Uterus (tissue), 2 donors: ENCODE data around the gene KLK12.

ENCODE experiments used
- POLR2A ChIP-seq, 2 donors: fragments of 450-650 bp; IDR thresholded peaks; one replicate each; pipeline ENCODE4 v1.6.1; 2016; ENCODE audit warnings: antibody characterized with exemption in 2 of 2, mild to moderate bottlenecking in 1 of 2, moderate library complexity in 1 of 2
- TF ChIP-seq, protein P1 (sequence below), 4 experiments: fragments of 200-600 bp in 2 of 4; fragments of 450-650 bp in 2 of 4; sonication (generic) in 2 of 4; IDR thresholded peaks; one replicate each; pipeline ENCODE4 v1.5.1; 2016 to 2019; ENCODE audit warnings: antibody characterized with exemption in 4 of 4, mild to moderate bottlenecking in 2 of 4, moderate library complexity in 1 of 4

DNA sequence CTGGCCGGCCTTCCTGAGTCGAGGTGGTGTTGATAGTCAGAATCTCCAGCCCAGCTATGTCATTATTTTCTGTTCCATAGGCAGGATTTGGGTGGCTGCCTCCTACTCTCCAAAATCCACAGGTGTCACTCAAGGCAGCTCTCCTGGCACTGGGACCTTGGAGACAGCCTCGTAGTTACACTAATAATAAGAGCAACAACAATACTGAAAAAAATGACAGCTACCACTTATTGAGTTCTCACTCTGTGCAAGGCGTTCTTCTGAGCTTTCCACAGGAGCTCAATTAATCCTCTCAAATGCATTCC, 12.2 kb upstream of the KLK12 start:
- TF ChIP-seq, protein P1, sequence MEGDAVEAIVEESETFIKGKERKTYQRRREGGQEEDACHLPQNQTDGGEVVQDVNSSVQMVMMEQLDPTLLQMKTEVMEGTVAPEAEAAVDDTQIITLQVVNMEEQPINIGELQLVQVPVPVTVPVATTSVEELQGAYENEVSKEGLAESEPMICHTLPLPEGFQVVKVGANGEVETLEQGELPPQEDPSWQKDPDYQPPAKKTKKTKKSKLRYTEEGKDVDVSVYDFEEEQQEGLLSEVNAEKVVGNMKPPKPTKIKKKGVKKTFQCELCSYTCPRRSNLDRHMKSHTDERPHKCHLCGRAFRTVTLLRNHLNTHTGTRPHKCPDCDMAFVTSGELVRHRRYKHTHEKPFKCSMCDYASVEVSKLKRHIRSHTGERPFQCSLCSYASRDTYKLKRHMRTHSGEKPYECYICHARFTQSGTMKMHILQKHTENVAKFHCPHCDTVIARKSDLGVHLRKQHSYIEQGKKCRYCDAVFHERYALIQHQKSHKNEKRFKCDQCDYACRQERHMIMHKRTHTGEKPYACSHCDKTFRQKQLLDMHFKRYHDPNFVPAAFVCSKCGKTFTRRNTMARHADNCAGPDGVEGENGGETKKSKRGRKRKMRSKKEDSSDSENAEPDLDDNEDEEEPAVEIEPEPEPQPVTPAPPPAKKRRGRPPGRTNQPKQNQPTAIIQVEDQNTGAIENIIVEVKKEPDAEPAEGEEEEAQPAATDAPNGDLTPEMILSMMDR (IDR thresholded peaks at IDR 0.05) = no peak
- no peak for TF ChIP-seq POLR2A (IDR thresholded peaks at IDR 0.05)
